Endometrial microvascular endothelial cells (primary cell): Measurements from ENCODE around the gene HVCN1. TPM values are rescaled to one million over a fixed set of nuclear protein-coding genes. Genes with fewer than 3 reads are reported as not detected.
"Not testable (repeated sequence)": the region's sequence is repeated elsewhere in the genome, so short reads cannot be mapped to it uniquely, and the experiment has no call there.

Source experiments
- in situ Hi-C: cut with HindIII; loops from 2 replicates; pipeline ENCODE4 v1.10.0; 2017; ENCODE audit warnings: low sequenced_read_pairs, low pct_unique_long_range_greater_than_20kb; ENCODE audit errors: inconsistent ontology term
- total RNA-seq: library from RNA; depleted of rRNA; stranded (reverse); fragments of >200 nt; gene quantifications from one replicate; pipeline ENCODE4 v1.2.3, GENCODE V29; 2015; ENCODE audit errors: inconsistent ontology term

HVCN1 gene
- total RNA-seq, 1 donor from 2014 or later = 9.2 TPM

DNA sequence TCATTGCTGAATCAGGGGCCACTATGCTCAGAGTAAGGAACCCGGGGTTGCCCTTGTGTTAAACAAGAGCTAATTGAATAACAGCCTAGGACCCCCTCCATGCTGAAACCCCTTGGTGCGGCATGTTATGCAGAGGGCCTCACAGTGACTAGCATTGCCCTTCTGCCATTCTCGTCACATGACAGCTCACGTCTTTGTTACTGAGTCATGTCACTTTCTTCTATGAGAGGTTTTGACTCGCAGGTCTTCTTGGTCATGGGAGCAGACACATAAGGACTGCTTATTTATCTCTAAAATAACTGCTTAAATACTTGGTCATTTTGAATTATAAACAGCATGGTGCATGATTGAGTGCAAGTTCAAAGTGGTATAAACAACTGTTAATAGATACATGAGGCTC, 50.1 kb downstream of the HVCN1 start:
- in situ Hi-C loops = no loop called here

DNA sequence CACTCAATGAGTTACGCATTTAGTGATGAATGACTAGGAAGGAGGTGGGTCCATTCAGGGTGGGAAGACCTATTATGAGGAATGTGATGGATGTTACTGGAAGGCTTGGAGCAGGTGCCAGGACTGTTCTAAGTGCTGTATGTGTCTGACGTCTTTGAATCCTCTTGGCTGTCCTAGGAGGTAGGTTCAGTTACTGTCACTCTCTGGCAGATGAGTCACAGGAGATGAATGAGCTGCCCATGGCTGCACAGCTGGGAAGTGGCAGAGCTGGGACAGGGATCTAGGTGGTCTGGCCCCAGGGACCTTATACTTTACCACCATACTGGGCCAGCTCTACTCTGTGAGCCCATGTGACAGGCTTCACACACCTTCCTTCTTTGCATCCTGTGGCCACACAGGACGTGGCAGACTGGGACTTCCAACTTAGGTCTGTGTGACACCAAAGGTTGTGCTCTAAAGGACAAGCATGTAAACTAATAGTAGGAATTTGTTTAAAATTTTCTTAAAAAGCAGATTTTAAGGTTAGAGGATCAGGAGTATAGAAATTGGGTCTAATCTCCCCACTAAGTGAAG, 51.0 kb downstream of the HVCN1 start:
- in situ Hi-C loops = no loop called here

DNA sequence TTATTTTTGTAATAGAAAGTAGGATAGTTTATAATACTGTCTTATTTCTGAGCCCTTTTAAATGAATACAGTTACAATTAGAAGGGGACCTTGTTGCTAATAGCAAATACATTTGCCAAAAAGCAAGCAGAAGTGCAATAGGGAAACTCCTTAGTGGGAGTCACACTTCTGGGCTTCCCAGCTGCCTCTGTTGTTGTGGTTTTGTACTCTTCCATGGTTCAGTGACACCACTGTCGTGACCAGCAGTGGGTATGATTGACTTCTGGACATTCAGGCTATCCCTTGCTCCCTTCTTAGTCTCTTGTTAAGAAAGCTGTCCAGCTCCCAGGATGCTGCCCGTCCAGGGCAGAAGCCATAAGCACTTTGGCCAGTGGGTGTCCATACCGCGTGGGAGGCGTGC, 52.4 kb downstream of the HVCN1 start:
- in situ Hi-C loops = no loop called here

DNA sequence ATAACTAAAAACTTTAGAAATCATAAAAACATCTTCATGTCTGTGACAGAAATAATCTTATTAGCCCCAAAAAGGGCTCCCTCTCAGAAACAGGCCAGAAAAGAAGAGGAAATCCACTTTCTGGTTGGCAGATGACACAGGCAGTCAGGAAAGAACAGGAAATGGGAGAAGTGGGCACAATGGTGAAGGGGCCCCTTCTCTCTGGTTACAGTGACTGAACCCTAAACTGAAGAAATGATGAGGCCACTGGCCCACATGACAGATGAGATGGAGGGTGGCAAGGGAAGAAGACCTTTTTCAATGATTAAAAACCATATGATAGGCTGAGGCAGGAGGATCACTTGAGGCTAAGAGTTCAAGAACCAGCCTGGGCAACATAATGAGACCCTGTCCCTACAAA, 53.9 kb downstream of the HVCN1 start:
- in situ Hi-C loops = no loop called here

DNA sequence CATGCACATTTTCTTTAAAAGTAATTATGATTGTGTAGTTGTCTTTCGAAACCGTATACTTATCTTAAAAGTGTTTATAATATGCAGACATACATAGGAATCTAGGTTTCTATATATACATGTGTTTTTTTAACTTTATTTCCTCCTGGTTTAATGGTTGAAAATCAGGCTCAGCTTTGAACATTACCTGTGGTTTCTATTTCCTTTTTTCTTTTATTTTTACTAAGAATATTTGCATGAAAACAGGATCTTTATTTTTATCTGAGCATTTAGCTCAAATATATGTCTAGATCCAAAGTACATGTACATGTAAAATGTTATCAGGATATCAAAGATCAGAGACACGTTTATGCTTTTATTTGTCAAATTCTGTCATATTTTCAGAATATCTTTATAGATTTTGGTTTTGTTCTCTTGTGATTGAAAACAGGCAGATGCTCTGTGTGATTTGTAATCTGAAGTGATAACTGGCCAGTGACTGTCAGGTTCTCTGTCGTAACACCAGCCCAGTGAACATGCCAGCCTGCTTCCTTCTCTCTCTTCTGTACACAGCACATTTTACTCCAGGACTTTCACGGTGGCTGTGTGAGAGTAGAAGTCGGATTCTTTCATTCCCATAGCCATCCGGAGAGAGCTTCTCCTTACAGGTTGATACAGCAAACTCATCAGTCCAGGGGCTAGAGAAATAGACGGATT, 61.3 kb downstream of the HVCN1 start:
- in situ Hi-C loops = no loop called here

DNA sequence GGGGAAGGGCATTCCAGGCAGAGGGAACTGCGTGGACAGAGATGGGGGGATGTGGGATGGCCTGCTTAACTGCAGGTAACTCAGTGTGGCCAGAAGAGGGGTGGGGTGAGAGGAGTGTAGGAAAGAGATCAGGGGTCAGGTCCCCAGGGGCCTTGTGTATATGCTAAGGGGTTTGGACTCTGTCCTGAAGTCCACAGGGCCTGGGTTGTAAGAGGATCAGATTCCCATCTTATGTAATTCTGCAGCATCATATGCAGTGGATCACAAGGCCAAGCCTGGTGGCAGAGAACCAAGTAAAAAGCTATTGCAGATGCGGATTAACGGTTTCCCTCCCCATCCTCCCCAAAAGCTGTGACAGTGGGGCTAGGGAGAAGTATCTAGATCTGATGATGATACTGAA, 66.3 kb downstream of the HVCN1 start:
- in situ Hi-C loops = no loop called here

DNA sequence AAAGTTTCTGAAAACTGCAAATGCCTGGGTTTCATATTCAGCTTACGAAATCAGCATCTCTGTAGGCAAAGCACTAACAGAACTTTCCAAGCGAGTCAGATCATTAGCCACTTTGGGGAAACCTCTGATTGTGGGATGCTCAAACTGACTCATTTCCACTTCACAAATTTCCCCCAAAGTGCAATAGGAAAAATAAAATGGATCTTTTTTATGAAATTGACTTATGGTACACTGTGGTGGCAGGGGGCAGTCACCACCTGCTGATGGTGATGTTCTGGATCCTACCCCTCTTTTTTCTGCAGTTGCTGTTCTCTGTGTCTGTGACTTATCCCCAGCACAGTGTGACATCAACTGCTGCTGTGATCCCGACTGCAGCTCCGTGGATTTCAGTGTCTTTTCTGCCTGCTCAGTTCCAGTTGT, 69.4 kb downstream of the HVCN1 start:
- in situ Hi-C loops = no loop called here

DNA sequence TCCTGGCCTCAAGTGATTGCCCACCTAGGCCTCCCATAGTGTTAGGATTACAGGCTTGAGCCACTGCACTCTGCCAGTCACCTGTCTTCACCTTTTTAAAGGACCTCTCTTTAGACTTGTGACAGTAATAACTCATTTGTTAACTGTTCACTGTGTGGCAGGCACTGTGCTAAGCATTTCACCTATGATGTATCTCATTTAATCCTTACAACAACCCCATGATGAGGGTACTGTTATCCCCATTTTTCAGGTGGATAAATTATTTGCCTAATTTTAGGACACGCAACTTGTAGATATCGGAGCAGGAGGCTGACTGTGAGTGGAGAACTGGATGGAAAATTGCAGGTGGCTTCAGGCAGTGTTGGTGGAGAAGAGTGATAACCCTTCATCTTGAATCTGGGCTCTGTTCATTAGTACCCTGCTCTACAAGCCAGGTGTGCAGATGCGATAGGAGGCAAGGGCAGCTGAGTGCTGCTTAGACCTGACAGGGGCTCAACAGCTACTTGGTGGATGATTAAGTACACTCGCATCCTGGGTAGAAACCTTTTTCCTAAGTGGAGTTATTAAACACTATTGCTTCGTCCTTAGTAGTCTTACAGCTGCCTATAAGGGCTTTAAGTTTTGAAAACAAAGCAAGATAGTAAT, 72.3 kb downstream of the HVCN1 start:
- in situ Hi-C loops = no loop called here

DNA sequence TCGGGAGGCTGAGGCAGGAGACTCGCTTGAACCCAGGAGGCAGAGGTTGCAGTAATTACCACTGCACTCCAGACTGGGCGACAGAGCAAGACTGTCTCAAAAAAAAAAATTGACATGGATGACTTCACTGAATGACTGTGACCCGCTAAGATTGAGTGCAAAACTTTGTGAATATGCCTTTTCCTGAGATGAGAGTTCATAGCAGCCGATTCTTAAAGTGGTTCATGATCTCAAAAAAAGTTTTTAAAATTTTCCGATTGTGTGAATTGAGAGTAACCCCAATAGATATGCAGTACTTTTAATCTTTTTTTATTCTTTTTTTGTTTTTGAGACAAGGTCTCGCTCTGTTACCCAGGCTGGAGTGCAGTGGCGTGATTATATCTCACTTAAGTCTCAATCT, 73.7 kb downstream of the HVCN1 start:
- in situ Hi-C loops = no loop called here

DNA sequence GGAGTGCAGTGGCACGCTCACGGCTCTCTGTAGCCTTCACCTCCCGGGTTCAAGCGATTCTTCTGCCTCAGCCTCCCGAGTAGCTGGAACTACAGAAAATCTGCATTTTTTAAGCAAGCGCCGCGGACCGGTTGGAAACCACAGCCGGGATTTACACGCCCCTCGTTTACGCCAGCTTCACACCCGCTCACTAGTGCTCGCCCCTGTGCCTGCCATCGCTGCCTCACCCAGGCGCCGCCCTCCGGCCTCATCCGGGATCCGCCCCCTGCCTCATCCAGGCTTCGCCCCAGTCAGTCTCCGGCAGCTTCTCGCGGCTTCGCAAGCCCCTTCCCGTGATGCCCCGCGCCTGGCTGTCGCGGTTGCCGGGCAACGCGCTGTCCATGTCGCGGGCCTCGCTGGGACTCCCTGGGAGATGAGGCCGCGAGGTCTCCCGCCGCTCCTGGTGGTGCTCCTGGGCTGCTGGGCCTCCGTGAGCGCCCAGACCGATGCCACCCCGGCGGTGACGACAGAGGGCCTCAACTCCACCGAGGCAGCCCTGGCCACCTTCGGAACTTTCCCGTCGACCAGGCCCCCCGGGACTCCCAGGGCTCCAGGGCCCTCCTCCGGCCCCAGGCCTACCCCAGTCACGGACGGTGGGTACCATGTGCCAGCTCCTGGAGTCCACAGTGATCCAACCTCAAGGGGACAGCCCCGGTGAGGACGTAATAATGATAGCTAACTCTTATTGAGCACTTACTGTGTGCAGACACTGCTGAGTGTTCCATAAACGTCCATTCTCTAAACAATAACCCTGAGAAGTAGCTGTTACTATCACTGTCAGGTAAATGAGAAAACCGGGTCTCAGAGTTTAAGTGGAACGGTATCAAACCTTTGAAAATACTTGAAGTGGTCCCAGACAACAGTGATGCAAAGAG, 74.9 kb downstream of the HVCN1 start, which contains the start of gene TCTN1:
TCTN1 (plus strand) TSS at position 359 of the 914 bp plus-strand sequence; CDS start at position 413, 54 bp downstream.
- in situ Hi-C loops = no loop called here

DNA sequence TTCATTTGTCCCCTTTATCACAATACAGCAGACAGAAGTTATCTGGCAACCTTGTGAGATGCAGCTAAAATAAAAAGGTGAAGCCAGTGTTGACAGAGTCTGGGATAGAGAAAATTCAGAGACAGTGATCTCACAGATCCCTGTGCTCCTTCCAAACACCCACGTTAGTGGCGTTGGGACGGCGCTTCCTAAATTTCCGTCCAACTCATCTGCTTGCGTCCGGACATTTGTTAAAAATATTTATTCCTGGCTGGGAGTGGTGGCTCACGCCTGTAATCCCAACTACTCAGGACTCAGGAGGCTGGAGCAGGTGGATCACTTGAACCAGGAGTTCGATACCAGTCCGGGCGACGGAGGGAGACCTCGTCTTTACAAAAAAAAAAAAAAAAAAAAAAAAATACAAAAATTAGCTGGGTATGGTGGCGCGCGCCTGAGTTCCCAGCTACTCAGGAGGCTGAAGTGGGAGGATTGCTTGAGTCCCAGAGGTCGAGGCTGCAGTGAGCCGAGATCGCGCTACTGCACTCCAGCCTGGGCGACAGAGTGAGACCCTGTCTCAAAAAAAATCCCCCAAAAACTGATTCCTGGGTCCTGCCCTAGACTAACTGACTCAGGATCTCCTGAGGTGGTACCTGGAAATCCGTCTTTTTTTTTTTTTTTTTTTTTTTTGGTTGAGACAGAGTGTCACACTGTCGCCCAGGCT, 75.7 kb downstream of the HVCN1 start:
- in situ Hi-C loops = no loop called here

DNA sequence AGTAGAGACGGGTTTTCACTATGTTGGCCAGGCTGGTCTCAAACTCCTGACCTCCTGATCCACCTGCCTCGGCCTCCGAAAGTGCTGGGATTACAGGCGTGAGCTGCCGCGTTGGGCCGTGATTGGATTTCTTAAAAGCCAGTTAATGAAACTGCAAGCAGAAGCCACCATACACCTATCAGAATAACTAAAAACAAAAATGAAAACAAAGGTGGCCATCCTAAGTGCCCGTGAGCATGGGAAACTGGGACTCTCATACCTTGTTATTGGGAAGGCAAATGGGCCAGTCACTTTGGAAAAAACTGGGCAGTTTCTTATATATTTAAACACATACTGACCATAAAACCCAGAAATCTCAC, 82.7 kb downstream of the HVCN1 start:
- in situ Hi-C loops = no loop called here

DNA sequence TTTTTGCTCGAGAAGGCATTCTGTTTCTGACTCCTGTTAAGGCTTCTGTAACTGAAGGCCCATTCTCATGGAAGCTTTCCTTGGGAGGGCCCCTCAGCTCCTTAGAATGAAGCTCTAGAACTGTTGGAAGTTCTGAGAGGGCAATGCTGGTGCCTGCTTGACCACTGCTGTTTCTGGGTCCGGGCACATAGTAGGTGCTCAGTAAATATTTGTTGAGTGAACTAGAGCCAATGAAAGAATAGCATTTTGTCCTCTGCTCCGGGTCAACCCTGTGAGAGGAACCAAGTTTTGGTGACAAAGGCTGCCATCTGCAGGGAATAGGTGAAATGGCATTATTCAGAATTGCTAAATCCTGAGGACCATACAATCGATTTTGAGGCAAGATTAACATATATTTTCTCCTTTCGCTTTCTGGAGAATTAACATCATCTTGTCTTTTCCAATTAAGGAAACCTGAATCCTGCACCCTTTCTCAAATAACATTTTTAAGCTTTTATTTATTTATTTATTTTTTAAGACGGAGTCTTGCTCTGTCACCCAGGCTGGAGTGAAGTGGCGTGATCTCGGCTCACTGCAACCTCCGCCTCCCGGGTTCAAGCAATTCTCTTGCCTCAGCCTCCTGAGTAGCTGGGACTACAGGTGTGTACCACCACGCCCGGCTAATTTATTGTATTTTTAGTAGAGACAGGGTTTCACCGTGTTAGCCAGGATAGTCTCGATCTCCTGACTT, 86.7 kb downstream of the HVCN1 start:
- in situ Hi-C loops = not testable (repeated sequence)

DNA sequence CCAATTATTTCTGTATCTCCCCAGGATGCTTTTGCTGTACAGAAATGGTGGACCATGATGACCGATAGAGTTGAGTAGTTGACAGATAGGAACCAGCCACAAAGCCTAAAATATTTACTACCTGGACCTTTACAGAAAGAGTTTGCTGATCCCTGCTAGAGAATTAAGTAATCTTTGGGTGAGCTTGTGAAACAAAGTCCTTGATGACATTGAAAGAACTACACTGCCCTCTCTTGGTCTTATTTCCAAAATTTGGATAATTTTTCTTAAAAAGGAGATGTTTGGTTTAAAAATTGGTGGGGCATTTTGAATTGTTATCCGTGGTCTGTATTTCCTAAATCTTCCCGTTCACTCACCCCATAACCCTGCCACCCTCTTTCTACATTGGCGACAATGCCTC, 88.7 kb downstream of the HVCN1 start:
- in situ Hi-C loops = no loop called here

DNA sequence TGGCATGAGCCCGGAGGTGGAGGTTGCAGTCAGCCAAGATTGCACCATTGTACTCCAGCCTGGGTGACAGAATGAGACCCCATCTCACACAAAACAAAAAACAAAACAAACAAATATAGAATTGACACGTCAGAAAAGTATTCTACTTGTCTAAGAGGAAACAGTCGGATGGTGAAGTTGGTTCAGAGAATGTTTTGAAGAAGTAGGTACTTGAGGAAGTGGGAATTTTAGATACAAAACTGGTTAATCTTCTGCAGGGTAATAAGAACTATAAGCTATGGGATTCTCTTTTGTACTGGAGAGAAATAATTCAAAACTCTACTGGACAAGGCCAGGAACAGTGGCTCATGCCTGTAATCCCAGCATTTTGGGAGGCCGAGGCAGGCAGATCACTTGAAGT, 89.6 kb downstream of the HVCN1 start:
- in situ Hi-C loops = no loop called here
